Stomach smooth muscle (tissue), 2 donors: ENCODE measurements around the gene RABL6.
"Not testable (repeated sequence)": the region's sequence is repeated elsewhere in the genome, so short reads cannot be mapped to it uniquely, and the experiment has no call there.

ENCODE experiments used
- H3K27ac ChIP-seq: one replicate; pipeline ENCODE4 v1.7.0; 2013; ENCODE audit warnings: mild to moderate bottlenecking, low read length, inconsistent platforms
- H3K27me3 ChIP-seq, 2 donors: one replicate each; pipeline ENCODE4 v1.7.0; 2013; ENCODE audit warnings: low read length in 2 of 2; ENCODE audit not compliant: insufficient read depth in 2 of 2, control insufficient read depth in 1 of 2
- H3K36me3 ChIP-seq, 2 donors: one replicate each; pipeline ENCODE4 v1.7.0; 2013; ENCODE audit warnings: low read length in 2 of 2; ENCODE audit not compliant: control insufficient read depth in 2 of 2, insufficient read depth in 2 of 2
- H3K4me1 ChIP-seq: one replicate; pipeline ENCODE4 v1.7.0; 2013; ENCODE audit warnings: low read length; ENCODE audit not compliant: control insufficient read depth, insufficient read depth
- H3K4me3 ChIP-seq, 2 donors: one replicate each; pipeline ENCODE4 v1.7.0; 2013; ENCODE audit warnings: low read length in 2 of 2
- H3K9ac ChIP-seq, 2 donors: one replicate each; pipeline ENCODE4 v1.7.0; 2013; ENCODE audit warnings: low read length in 2 of 2, mild to moderate bottlenecking in 1 of 2
- H3K9me3 ChIP-seq, 2 donors: one replicate each; pipeline ENCODE4 v1.7.0; 2013; ENCODE audit warnings: low read length in 2 of 2; ENCODE audit not compliant: control insufficient read depth in 2 of 2
- donor health status: healthy.
- donor health status: Pancreatic carcinoma.

The RABL6 gene, protein sequence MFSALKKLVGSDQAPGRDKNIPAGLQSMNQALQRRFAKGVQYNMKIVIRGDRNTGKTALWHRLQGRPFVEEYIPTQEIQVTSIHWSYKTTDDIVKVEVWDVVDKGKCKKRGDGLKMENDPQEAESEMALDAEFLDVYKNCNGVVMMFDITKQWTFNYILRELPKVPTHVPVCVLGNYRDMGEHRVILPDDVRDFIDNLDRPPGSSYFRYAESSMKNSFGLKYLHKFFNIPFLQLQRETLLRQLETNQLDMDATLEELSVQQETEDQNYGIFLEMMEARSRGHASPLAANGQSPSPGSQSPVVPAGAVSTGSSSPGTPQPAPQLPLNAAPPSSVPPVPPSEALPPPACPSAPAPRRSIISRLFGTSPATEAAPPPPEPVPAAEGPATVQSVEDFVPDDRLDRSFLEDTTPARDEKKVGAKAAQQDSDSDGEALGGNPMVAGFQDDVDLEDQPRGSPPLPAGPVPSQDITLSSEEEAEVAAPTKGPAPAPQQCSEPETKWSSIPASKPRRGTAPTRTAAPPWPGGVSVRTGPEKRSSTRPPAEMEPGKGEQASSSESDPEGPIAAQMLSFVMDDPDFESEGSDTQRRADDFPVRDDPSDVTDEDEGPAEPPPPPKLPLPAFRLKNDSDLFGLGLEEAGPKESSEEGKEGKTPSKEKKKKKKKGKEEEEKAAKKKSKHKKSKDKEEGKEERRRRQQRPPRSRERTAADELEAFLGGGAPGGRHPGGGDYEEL

DNA sequence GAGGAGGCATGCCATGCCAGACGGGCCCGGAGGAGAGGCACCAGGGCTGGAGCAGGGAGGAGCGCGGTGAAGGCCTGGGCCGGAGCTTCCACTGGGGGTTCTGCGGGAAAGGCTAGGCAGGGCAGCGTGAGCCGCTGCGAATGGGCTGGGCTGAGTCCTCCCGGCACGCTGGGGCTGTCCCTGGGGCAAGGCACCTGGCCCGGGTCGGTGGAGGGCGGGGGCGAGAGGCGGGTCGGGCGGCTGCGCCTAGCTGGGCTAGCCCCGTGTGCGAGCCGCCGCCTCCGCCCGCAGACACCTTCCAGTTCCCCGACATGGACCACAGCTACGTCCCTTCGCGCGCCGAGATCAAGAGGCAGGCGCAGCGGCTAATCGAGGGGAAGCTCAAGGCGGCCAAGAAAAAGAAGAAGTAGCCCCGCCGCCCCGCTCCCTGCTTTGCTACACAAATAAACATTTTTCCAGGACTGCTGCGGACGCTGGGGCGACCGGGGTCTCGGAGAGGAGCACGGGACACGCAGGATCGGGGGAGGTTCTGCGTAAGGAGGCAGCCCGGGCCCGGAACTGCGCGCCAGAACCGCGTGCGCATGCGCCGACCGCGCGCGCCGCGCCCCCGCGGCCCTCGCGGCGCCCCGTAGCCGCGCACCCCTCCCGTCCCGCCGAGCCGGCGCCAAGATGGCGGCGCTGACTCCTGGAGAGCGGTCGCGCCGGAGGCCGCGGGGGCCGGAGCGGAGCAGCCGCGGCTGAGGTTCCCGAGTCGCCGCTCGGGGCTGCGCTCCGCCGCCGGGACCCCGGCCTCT is at the start of gene RABL6:
Gene RABL6, plus strand, starts transcription at position 668 of the 794 bp plus-strand sequence. CDS start 249 bp downstream, outside the sequence.
- H3K27me3 ChIP-seq: peaks cover under 1% of the 10 kb centered on the region in 2 donors
- H3K36me3 ChIP-seq: peaks cover 6 to 7% of the 10 kb centered on the region in 2 donors
- peak within 1 kb of the TSS; percentile 65 to 87 for H3K4me3 ChIP-seq
- peaks cover 31% of the 10 kb centered on the region for H3K4me1 ChIP-seq
- peak within 1 kb of the TSS; percentile 70 to 73 for H3K9ac ChIP-seq
- H3K9me3 ChIP-seq: no peaks in the 10 kb centered on the region
- H3K27ac ChIP-seq: peak within 1 kb of the TSS; percentile 71

DNA sequence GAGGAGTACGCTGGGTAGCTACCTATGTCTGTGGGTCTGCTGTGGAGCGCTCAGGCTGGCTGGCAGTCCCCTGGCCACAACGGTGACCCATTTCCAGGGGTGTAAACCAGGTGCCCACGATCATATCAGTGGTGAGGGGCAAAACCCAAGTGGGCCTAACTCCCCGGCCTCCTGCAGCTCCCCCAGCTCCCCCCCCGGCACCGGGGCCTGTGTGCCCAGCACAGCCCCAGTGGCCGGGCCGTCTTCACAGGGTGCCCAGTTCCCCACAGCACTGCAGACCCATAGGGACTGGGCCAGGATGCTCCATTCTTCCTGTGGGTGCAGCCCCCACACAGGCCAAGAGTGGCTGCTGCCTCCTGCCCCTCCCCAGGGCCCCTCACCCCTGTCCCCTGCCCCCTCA is 48.7 kb upstream of the RABL6 start:
- Histone ChIP-seq H3K9ac (no peak overlapping the region), H3K27ac (no peak overlapping the region), H3K27me3 (peaks cover 11 to 18% of the 10 kb centered on the region in 2 donors), H3K4me3 (no peak overlapping the region), H3K36me3 (no peaks in the 10 kb centered on the region), H3K9me3 (peaks cover 0 to 5% of the 10 kb centered on the region in 2 donors), H3K4me1 (peaks cover 7% of the 10 kb centered on the region)

DNA sequence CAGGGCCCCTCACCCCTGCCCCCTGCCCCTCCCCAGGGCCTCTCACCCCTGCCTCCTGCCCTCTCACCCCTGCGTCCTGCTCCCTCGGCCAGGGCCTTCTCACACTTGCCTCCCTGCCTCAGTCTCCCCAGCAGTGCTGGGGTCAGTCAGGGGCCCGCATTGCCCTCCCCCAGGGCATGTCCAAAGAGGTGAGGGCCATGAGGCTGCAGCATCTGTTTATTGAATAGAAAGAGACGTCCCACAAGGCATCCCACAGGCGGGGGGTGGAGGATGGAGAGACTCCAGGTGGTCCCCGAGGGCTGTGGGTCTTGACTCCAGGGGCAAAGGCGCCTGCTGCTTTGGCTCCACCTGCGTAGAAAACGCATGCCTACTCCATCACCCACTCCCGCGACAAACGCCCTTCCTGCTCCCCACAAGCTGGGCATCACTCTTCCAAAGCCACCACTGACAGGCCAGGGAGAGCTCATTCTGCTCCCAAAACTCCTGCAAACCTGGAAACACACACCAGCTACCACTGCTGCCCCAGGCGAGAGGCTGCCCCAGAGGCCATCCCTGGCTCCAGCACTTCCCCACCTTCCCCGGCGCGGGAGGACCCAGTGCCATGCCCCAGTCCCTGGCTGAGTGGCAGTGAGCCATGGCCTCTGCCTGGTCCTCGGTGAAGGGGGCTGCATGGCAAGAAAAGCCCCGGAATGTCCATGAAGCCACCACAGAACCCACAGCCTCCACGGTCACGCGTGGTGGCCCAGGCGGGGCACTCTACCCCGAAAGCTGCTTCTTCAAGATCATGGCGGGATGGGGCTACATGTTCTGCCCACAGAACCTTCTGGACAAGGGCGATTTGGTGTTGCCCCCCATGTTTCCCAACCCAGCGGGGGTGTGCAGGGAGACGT is 48.1 kb upstream of the RABL6 start:
- no peak overlapping the region for H3K9ac ChIP-seq
- no peaks in the 10 kb centered on the region for H3K36me3 ChIP-seq
- no peak overlapping the region for H3K4me3 ChIP-seq
- H3K4me1 ChIP-seq: peaks cover 7% of the 10 kb centered on the region
- peaks cover 17 to 21% of the 10 kb centered on the region in 2 donors for H3K27me3 ChIP-seq
- no peak overlapping the region for H3K27ac ChIP-seq
- H3K9me3 ChIP-seq: peaks cover 0 to 5% of the 10 kb centered on the region in 2 donors

DNA sequence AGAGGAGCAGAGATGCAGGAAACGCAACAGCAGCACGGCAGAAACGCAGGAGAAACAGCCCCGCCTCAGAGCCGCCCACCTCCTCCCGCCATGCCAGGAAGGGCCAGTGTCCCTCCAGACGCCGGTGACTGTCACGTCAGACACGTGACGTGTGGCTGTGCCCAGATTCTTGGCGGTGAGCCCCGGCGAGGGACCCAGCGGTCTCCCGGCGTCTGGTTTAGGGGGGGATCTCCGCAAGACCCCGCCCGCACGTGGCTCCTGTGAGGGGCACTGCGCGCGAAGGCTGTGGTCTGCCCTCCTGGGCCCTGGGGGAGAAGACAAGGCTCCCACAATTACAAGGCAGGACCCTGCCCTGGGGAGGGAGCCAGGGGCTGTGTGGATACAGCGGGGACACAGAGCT is 47.3 kb upstream of the RABL6 start:
- Histone ChIP-seq H3K27ac (no peak overlapping the region), H3K9ac (no peak overlapping the region)

DNA sequence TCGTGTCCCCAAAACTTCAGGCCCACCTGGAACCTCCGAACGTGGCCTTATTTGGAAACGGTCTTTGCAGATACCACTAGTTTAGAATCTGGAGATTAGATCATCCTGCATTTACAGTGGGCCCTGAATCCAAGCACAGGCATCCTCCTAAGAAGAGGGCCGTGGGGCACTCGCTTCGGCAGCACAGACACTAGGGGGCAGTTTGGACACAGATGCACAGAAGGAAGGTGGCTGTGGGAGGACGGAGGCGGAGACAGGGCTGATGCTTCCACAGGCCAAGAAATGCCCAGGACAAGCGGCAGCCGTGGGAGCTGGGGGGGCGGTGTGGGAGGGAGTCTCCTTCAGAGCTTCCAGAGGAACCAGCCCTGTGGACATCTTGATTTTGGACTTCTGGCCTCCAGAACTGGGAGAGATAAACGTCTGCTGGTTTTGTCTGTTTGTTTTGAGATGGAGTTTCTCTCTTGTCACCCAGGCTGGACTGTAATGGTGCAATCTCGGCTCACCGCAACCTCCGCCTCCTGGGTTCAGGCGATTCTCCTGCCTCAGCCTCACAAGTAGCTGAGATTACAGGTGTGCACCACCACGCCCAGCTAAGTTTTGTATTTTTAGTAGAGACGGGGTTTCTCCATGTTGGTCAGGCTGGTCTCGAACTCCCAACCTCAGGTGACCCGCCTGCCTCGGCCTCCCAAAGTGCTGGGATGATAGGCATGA is 46.8 kb upstream of the RABL6 start:
- H3K4me1 ChIP-seq, H3K9me3 ChIP-seq, H3K36me3 ChIP-seq, H3K4me3 ChIP-seq, H3K9ac ChIP-seq, H3K27ac ChIP-seq: not testable (repeated sequence)
- H3K27me3 ChIP-seq: peaks cover 17 to 21% of the 10 kb centered on the region in 2 donors

More for the DNA sequence above, 47.3 kb upstream of the RABL6 start:
- Histone ChIP-seq H3K9me3 (peaks cover 0 to 3% of the 10 kb centered on the region in 2 donors), H3K27me3 (peaks cover 17 to 23% of the 10 kb centered on the region in 2 donors), H3K36me3 (no peaks in the 10 kb centered on the region), H3K4me3 (no peak overlapping the region), H3K4me1 (peaks cover 7% of the 10 kb centered on the region)

DNA sequence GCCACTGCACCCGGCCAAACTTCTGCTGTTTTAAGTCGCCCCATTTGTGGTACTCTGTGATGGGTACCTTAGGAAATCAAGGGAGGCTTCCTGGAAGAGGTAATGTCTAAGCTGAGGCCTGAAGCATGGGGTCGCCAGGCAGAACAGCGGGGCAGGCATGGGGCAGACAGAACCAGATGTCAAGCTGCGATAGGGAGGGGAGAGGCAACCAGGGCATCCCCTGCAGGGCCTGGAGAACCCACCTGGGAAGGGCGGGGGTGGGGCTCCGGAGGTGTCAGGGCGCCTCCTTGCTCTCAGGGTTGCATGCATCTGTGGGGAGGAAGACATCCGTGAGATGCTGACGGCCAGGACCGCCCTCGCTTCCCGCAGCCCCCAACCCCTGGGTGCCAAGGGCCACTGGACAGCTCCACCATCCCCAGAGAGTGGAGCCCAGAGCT is 46.2 kb upstream of the RABL6 start:
- peaks cover 17 to 19% of the 10 kb centered on the region in 2 donors for H3K27me3 ChIP-seq
- no peak overlapping the region for H3K27ac ChIP-seq
- H3K9me3 ChIP-seq: no peaks in the 10 kb centered on the region
- no peak overlapping the region for H3K9ac ChIP-seq
- no peaks in the 10 kb centered on the region for H3K36me3 ChIP-seq
- no peak overlapping the region for H3K4me3 ChIP-seq
- peaks cover 7% of the 10 kb centered on the region for H3K4me1 ChIP-seq

DNA sequence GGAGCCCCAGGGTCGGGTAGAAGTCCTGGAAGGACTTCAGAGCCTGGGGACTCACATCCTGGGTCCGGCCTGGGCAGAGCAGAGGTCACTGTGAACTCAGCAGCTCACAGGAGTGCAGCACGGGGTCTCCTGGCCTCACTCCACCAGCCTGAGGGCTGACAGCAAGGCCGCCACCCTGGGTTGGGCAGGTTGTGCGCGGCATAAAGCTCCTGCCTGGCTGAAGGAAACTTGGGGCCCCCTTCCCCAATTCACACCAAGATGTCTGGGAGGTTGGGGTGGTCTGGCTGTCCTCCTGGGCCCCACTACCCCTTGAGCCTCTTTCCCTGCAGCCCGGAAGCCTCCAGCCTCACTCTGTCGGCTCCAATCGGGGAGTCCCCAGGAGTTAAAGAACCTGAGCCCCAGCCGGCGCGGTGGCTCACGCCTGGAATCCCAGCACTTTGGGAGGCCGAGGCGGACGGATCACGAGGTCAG is 45.5 kb upstream of the RABL6 start:
- no peak overlapping the region for H3K9ac ChIP-seq
- no peaks in the 10 kb centered on the region for H3K36me3 ChIP-seq
- peaks cover 7% of the 10 kb centered on the region for H3K4me1 ChIP-seq
- no peaks in the 10 kb centered on the region for H3K9me3 ChIP-seq
- H3K27me3 ChIP-seq: peaks cover 17% of the 10 kb centered on the region in 2 donors
- no peak overlapping the region for H3K27ac ChIP-seq
- H3K4me3 ChIP-seq: no peak overlapping the region

DNA sequence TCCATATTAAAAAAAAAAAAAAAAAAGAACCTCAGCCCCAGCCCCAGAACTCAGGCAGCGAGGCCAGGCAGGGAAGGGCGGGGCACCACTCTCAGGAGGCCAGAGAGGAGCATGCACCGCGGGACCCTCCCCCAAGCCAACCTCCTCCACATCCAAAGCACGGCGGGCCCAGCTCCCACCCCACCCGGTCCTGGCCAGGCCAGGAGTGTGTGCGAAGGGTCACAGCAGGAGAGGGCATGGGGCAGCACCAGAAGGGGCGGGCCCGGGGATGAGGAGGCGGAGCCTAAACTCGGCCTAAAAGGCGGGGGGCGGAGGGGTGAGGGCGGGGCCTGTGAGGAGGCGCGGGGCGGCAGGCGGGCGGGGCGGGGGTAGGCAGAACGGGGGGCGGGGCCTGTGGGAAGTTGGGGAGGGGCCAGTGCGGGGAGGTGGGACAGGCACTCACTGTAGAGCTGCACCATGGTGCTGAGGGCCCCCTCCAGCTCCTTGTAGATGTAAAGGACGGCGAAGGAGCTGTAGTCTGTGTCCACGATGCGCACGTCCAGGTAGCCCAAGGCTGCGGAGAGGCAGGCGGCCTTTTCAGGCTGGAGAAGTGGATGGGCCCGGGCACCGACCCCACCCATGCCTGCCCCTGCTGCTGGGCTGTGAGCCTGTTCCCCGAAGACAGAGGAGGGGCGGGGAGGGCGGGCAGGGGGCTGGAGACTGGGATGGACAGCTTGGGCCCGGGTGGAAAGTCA is 44.7 kb upstream of the RABL6 start:
- H3K27me3 ChIP-seq: peaks cover 22% of the 10 kb centered on the region in 2 donors
- no peaks in the 10 kb centered on the region for H3K36me3 ChIP-seq
- peaks cover 7% of the 10 kb centered on the region for H3K4me1 ChIP-seq
- H3K27ac ChIP-seq: no peak overlapping the region
- no peak overlapping the region for H3K9ac ChIP-seq
- no peaks in the 10 kb centered on the region for H3K9me3 ChIP-seq
- no peak overlapping the region for H3K4me3 ChIP-seq

DNA sequence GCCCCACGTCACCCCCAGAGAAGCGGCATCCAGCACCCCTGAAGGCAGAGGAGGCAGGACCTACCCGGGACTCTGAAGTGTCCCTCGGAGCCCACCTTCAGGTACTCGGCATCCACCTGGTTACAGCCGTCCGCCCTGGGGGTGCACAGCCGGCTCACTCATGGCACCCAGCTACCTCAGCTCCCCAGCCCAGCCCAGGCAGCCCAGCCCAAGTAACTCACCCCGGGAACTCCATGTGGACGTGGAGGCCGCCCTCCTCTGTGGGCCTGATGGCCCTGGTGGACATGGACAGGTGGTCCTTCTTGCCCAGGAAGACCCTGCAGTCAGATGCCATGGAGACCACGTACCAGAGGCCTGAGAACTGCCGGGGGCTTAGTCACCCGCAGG is 44.1 kb upstream of the RABL6 start:
- Histone ChIP-seq H3K27me3 (peaks cover 22 to 23% of the 10 kb centered on the region in 2 donors), H3K9me3 (no peaks in the 10 kb centered on the region), H3K27ac (no peak overlapping the region), H3K9ac (no peak overlapping the region), H3K4me1 (peaks cover 7% of the 10 kb centered on the region), H3K36me3 (no peaks in the 10 kb centered on the region), H3K4me3 (no peak overlapping the region)
